OCI-LY3 (cell line): ENCODE results near the gene USF3.

ENCODE experiments used
- H2AFZ ChIP-seq: fragments of 200-600, 300-600 bp; shearing (Covaris generic); 2 replicates; pipeline ENCODE4 v1.6.0; 2014; ENCODE audit warnings: antibody characterized with exemption, low read depth, low read length
- H3K27ac ChIP-seq: fragments of 200-600, 300-600 bp; sonication (generic); 2 replicates; pipeline ENCODE4 v1.5.1; 2014; ENCODE audit warnings: mild to moderate bottlenecking, low read length, moderate library complexity, mixed read lengths
- H3K27me3 ChIP-seq: fragments of 200-600, 300-600 bp; sonication (generic); 2 replicates; pipeline ENCODE4 v1.6.1; 2014; ENCODE audit warnings: low read depth, low read length, mixed read lengths
- H3K36me3 ChIP-seq: fragments of 200-600, 300-600 bp; sonication (generic); replicated peaks from 2 replicates; pipeline ENCODE3; 2014; ENCODE audit warnings: low read depth, low read length, mixed read lengths
- H3K4me1 ChIP-seq: fragments of 300-600, 200-600 bp; sonication (generic); 2 replicates; pipeline ENCODE4 v1.6.1; 2014; ENCODE audit warnings: low read length, mixed read lengths
- H3K4me2 ChIP-seq: fragments of 200-600, 300-600 bp; sonication (generic); 2 replicates; pipeline ENCODE4 v1.6.1; 2014; ENCODE audit warnings: low read length, mixed read lengths
- H3K4me3 ChIP-seq: fragments of 300-600, 200-600 bp; sonication (generic); 2 replicates; pipeline ENCODE4 v1.5.1; 2014; ENCODE audit warnings: antibody characterized with exemption, mild to moderate bottlenecking, low read length, moderate library complexity
- H3K79me2 ChIP-seq: fragments of 300-600, 200-600 bp; shearing (Covaris generic); 2 replicates; pipeline ENCODE4 v1.6.1; 2014; ENCODE audit warnings: mild to moderate bottlenecking, low read length, mixed read lengths
- H3K9ac ChIP-seq: fragments of 300-600, 200-600 bp; shearing (Covaris generic); 2 replicates; pipeline ENCODE4 v1.6.0; 2014; ENCODE audit warnings: mild to moderate bottlenecking, low read length, moderate library complexity
- H3K9me3 ChIP-seq: fragments of 200-600, 300-600 bp; shearing (Covaris generic); 2 replicates; pipeline ENCODE4 v1.6.1; 2014; ENCODE audit warnings: low read length, mixed read lengths; ENCODE audit not compliant: insufficient read depth
- H4K20me1 ChIP-seq: fragments of 200-600, 300-600 bp; sonication (generic); 2 replicates; pipeline ENCODE4 v1.6.1; 2016; ENCODE audit warnings: low read length, mixed read lengths; ENCODE audit not compliant: insufficient read depth
- EZH2phosphoT487 ChIP-seq: fragments of 200-600 bp; shearing (Covaris generic); IDR thresholded peaks from 2 replicates; pipeline ENCODE4 v1.6.1; 2018; ENCODE audit warnings: antibody characterized with exemption, mixed run types, low read depth
- TF ChIP-seq, protein P1 (sequence below): fragments of 200-600, 300-600 bp; sonication (generic); IDR thresholded peaks from 2 replicates; pipeline ENCODE4 v1.5.1; 2014; ENCODE audit warnings: antibody characterized with exemption, low read length, low read depth

USF3 gene

DNA sequence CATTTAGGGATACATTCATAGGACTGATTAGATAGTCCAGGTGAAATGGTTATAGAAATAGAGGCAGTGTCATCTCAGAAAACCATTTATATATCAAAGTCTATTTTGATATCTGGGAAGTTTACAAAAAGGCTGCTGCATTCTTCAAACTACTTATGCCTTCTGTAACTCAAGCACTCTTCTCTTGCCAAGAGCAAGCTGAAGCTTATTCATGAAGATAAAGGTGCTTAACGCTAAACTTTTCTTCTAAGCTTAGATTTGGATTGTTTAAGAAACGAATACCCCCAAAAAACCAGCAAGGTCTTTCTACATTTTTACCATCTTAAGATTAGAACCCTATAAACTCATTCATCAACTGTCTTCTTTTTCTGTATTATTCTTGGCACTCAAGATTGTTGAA lies 23.3 kb upstream of the USF3 start:
- Histone ChIP-seq H4K20me1 (peaks cover 17% of the 10 kb centered on the region; the same call in 1 of the 2 replicates), H3K4me1 (no peaks in the 10 kb centered on the region), H3K4me3 (no peak overlapping the region), H3K9me3 (no peaks in the 10 kb centered on the region), H3K27me3 (no peaks in the 10 kb centered on the region), H3K79me2 (peaks cover 24% of the 10 kb centered on the region), H3K36me3 (peaks cover 68% of the 10 kb centered on the region), H3K27ac (no peak overlapping the region), H3K9ac (no peak overlapping the region), H2AFZ (no peak overlapping the region), H3K4me2 (no peak overlapping the region)
- TF ChIP-seq, protein P1, sequence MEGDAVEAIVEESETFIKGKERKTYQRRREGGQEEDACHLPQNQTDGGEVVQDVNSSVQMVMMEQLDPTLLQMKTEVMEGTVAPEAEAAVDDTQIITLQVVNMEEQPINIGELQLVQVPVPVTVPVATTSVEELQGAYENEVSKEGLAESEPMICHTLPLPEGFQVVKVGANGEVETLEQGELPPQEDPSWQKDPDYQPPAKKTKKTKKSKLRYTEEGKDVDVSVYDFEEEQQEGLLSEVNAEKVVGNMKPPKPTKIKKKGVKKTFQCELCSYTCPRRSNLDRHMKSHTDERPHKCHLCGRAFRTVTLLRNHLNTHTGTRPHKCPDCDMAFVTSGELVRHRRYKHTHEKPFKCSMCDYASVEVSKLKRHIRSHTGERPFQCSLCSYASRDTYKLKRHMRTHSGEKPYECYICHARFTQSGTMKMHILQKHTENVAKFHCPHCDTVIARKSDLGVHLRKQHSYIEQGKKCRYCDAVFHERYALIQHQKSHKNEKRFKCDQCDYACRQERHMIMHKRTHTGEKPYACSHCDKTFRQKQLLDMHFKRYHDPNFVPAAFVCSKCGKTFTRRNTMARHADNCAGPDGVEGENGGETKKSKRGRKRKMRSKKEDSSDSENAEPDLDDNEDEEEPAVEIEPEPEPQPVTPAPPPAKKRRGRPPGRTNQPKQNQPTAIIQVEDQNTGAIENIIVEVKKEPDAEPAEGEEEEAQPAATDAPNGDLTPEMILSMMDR: no peak
- TF ChIP-seq EZH2phosphoT487: no peak

DNA sequence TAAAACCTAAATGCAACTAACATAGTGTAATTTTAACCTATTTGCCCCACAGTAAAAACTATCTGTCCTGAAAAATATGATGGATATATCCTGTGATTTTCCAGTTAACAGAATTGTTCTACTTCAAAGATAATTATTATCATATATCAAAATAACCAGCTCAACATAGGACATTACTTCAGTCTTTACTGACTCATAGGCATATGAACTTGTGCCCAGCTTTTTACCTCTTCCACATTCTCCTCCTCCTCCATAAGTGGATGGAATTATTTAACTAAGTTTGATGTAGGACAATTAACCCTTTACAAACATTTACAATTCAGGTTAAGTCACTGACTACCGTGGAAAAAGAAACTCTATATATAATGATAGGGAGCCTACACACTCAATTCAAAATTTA lies 22.9 kb upstream of the USF3 start:
- no peaks in the 10 kb centered on the region for H3K4me1 ChIP-seq
- H2AFZ ChIP-seq: no peak overlapping the region
- H3K9me3 ChIP-seq: no peaks in the 10 kb centered on the region
- no peak overlapping the region for H3K9ac ChIP-seq
- peaks cover 20% of the 10 kb centered on the region for H3K79me2 ChIP-seq
- no peak for TF ChIP-seq EZH2phosphoT487
- TF ChIP-seq, protein P1: no peak
- no peak overlapping the region for H3K4me2 ChIP-seq
- H3K4me3 ChIP-seq: no peak overlapping the region
- H4K20me1 ChIP-seq: peaks cover 12% of the 10 kb centered on the region; the same call in 1 of the 2 replicates
- H3K27ac ChIP-seq: no peak overlapping the region
- H3K27me3 ChIP-seq: no peaks in the 10 kb centered on the region
- peaks cover 72% of the 10 kb centered on the region for H3K36me3 ChIP-seq

DNA sequence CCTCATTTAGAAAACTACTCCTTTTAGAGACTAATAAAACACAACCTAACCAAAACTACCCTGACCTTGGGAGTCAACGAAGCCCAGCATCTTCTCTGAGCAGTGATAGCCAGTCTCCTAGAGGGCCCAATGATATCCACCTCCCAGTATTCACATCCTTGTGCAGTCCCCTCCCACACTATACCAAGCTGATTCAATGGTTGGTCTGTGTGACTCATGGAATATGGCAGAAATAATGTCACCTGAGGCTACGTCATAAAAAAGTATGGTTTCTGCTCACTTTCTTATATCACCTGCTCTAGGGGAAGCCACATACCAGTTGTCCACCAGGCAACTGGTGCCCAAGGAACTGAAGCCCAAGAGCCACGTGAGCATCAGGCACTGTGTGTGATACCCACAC lies 21.4 kb upstream of the USF3 start:
- Histone ChIP-seq H3K9me3 (no peaks in the 10 kb centered on the region), H3K4me2 (no peak overlapping the region), H2AFZ (no peak overlapping the region), H3K79me2 (peaks cover 5% of the 10 kb centered on the region), H4K20me1 (0 out of 2 replicates have a peak, but pooled peaks cover 3% of the 10 kb centered on the region), H3K27me3 (no peaks in the 10 kb centered on the region), H3K36me3 (peaks cover 65% of the 10 kb centered on the region), H3K9ac (no peak overlapping the region), H3K27ac (no peak overlapping the region), H3K4me1 (no peaks in the 10 kb centered on the region), H3K4me3 (no peak overlapping the region)
- TF ChIP-seq, protein P1: no peak
- TF ChIP-seq EZH2phosphoT487: no peak

DNA sequence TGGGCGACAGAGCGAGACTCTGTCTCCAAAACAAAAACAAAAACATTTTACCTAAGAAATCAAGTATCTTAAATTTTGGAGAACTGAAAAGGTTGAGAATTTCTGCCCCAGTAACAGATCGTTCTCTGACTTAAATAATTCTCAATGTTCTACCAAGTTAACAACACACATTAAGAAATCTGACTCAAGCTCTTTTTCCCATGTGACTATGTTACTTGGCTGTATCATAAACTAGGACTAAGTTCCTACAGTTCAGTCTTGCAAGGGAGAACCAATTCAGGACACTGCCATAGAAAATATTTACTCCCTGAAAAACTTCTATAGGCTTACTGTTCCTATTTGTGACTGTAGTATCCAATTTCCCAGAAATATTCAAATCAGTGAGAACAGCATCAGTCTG lies 20.9 kb upstream of the USF3 start:
- no peaks in the 10 kb centered on the region for H3K9me3 ChIP-seq
- no peak overlapping the region for H2AFZ ChIP-seq
- H3K4me2 ChIP-seq: no peak overlapping the region
- no peak overlapping the region for H3K27ac ChIP-seq
- H3K9ac ChIP-seq: no peak overlapping the region
- H3K27me3 ChIP-seq: no peaks in the 10 kb centered on the region
- 0 out of 2 replicates have a peak, but pooled peaks cover 3% of the 10 kb centered on the region for H4K20me1 ChIP-seq
- TF ChIP-seq, protein P1: no peak
- no peak for TF ChIP-seq EZH2phosphoT487
- peaks cover 60% of the 10 kb centered on the region for H3K36me3 ChIP-seq
- H3K79me2 ChIP-seq: peaks cover 5% of the 10 kb centered on the region; the same call in 1 of the 2 replicates
- no peaks in the 10 kb centered on the region for H3K4me1 ChIP-seq
- no peak overlapping the region for H3K4me3 ChIP-seq
